Neural cell (in vitro differentiated cells): Measurements from ENCODE around the gene OSBPL2.

Experiments
- EZH2 ChIP-seq: fragments of 200-600, 300-800 bp; shearing (Covaris generic), sonication (generic); IDR thresholded peaks from 2 replicates; pipeline ENCODE4 v1.6.1; 2014; ENCODE audit warnings: antibody characterized with exemption, low read length, borderline replicate concordance, mild to moderate bottlenecking; ENCODE audit not compliant: insufficient read depth, poor library complexity, severe bottlenecking
- MXI1 ChIP-seq: fragments of 450-650 bp; conservative IDR thresholded peaks from 2 replicates; pipeline ENCODE4 v1.6.1; 2014; ENCODE audit warnings: antibody characterized with exemption, mild to moderate bottlenecking; ENCODE audit not compliant: poor library complexity, severe bottlenecking
- POLR2AphosphoS5 ChIP-seq: IDR thresholded peaks from 2 replicates; pipeline ENCODE4 v1.6.1; 2012
- TF ChIP-seq, protein P1 (sequence below): IDR thresholded peaks from 2 replicates; pipeline ENCODE4 v1.6.1; 2012; ENCODE audit warnings: borderline replicate concordance
- TF ChIP-seq, protein P2 (sequence below): fragments of 450-650 bp; IDR thresholded peaks from 2 replicates; pipeline ENCODE4 v1.5.1; 2014; ENCODE audit warnings: antibody characterized with exemption, mild to moderate bottlenecking, moderate library complexity; ENCODE audit not compliant: poor library complexity, severe bottlenecking

DNA sequence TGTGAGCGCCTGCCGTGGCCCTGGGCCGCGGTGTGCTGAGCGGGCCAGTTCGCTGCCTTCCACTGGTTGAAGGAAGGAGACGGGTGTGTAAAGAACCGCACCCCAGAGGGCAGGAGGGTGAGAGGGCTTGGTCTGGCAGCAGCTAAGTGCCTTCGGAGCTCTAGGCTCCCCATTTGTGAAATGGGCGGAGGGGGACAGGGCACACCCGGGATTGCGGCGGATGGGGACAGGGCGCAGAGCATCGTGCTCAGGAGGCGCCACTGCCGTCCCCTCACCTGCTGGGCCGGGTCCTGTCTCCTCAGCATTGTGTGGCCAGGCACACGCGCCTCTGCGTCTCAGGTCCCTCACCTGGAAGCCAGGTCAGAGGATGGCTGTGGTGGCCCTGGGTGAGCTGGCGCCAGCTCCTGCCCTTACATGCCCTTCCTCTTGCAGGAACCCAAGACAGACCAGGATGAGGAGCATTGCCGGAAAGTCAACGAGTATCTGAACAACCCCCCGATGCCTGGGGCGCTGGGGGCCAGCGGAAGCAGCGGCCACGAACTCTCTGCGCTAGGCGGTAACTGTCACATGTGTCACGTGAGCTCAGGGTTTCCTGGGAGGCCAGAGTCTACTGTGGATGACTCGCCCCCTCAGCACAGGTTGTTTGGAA is 67.6 kb downstream of the OSBPL2 start:
- TF ChIP-seq, protein P1, sequence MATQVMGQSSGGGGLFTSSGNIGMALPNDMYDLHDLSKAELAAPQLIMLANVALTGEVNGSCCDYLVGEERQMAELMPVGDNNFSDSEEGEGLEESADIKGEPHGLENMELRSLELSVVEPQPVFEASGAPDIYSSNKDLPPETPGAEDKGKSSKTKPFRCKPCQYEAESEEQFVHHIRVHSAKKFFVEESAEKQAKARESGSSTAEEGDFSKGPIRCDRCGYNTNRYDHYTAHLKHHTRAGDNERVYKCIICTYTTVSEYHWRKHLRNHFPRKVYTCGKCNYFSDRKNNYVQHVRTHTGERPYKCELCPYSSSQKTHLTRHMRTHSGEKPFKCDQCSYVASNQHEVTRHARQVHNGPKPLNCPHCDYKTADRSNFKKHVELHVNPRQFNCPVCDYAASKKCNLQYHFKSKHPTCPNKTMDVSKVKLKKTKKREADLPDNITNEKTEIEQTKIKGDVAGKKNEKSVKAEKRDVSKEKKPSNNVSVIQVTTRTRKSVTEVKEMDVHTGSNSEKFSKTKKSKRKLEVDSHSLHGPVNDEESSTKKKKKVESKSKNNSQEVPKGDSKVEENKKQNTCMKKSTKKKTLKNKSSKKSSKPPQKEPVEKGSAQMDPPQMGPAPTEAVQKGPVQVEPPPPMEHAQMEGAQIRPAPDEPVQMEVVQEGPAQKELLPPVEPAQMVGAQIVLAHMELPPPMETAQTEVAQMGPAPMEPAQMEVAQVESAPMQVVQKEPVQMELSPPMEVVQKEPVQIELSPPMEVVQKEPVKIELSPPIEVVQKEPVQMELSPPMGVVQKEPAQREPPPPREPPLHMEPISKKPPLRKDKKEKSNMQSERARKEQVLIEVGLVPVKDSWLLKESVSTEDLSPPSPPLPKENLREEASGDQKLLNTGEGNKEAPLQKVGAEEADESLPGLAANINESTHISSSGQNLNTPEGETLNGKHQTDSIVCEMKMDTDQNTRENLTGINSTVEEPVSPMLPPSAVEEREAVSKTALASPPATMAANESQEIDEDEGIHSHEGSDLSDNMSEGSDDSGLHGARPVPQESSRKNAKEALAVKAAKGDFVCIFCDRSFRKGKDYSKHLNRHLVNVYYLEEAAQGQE = no peak
- TF ChIP-seq, protein P2, sequence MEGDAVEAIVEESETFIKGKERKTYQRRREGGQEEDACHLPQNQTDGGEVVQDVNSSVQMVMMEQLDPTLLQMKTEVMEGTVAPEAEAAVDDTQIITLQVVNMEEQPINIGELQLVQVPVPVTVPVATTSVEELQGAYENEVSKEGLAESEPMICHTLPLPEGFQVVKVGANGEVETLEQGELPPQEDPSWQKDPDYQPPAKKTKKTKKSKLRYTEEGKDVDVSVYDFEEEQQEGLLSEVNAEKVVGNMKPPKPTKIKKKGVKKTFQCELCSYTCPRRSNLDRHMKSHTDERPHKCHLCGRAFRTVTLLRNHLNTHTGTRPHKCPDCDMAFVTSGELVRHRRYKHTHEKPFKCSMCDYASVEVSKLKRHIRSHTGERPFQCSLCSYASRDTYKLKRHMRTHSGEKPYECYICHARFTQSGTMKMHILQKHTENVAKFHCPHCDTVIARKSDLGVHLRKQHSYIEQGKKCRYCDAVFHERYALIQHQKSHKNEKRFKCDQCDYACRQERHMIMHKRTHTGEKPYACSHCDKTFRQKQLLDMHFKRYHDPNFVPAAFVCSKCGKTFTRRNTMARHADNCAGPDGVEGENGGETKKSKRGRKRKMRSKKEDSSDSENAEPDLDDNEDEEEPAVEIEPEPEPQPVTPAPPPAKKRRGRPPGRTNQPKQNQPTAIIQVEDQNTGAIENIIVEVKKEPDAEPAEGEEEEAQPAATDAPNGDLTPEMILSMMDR = no peak
- TF ChIP-seq POLR2AphosphoS5 (no peak), MXI1 (no peak), EZH2 (no peak)
